HG03432 (cell line): Measurements from ENCODE around the gene MCHR2.
A peak's percentile ranks its signal among the peaks of the same experiment; 100 is the strongest.
"Not testable (repeated sequence)": the region's sequence is repeated elsewhere in the genome, so short reads cannot be mapped to it uniquely, and the experiment has no call there.

Experiments used
- ATAC-seq: cut with Tn5 transposase; IDR thresholded peaks from one replicate; pipeline ENCODE4 v1.9.1; 2021; ENCODE audit warnings: mild to moderate bottlenecking, moderate library complexity; ENCODE audit not compliant: unreplicated experiment

The MCHR2 gene

DNA sequence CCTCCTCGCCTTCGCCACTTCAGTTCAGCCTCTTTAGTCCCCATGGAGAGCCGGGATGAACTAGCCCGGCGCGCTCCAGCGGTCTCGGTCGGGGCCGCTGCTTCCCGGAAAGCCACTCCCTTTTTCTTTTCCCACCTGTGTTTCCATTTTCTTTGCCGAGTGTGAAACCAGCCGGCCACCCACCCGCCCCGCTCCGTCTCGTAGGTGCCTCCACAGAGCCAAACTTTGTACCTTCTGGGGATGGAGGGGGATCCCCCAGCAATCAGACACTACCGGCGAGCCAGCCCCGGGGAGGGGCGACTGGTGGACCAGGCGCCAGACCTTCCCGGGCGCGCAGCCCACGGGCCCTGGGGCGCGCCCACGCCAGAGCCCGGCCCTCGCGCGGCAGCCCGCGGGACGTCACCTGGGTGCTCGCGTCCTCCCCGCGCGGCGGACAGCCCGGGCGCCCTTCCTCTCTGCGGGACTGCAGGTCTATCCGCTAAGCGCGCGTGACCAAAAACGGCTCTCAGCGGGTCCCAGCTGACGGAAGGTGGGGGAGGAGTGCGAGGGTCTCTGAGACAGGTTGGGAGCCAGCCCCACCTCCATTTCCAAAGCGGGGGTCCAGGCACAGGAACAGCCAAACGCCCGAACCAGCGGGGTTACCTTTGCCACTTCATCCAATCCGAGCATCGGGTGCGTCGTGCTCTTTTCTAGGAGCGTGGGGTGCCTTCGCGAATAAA is at the start of gene MCHR2:
Gene MCHR2 (minus strand): TSS at position 691 of the 719 bp plus-strand sequence. CDS start 38,076 bp downstream, outside the sequence.
- no peak for ATAC-seq

GRCh38 chr6:100038546-100038945 is 44.5 kb upstream of the MCHR2 start:
- ATAC-seq: not testable (repeated sequence)

DNA sequence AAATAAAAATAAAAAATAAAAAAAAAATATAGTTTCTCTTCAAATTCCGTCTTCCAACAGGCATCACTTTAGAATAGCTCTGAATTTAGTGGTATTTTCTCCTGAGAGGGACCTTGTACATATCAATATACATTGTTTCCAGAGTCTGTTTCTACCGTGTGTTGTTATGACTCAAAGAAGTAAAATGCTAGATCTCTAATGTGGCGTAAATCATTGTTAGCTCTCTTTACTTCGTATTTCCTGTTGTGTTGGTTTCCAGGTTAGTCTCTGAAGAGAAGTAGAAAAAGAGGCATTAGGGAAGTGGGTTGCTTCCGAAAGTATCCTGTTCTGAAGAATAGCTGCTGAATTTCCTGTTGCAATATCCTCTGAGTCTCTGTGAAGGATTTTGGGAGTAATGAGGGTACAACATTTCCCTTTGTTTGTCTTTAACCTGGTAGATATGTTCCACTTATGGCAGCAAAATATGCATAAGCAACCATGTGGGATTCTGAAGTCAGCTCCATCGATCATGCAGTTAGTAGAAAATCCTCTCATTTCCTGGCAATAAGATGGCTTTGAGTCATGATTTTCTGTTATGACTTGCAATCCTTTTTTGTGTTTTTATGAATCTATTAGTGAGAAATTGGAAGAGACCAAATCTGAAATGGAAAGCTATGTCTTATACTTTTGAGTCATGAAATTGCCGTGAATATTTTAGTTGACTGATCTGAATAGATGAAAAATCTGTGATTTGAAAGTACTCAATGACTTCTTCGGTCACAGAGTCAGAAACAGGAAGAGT is 42.0 kb upstream of the MCHR2 start:
- peak; percentile 88 for ATAC-seq

GRCh38 chr6:100023798-100024197 is 29.8 kb upstream of the MCHR2 start:
- no peak for ATAC-seq

GRCh38 chr6:100022847-100023246 is 28.8 kb upstream of the MCHR2 start:
- ATAC-seq: no peak

DNA sequence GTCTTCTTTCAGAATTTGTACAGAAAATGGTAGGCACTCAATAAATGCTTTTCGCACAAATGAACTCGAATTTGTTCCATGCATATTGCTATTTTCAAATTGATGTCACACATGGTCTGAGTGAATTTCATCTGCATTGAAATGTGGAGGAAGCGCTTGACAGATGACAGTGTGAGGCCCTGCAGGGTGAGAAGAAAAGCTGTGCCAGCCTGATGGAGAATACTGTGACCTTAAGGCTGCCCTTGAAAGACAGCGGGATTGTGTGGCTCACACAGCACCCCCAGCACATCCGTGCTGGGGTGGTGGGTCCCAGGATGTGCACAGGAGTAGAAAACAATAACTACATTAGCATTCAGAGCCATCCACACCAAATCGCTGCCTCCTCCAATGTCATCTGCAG is 14.8 kb upstream of the MCHR2 start:
- ATAC-seq: no peak

GRCh38 chr6:100001915-100002388 is 7.9 kb upstream of the MCHR2 start:
- peak; percentile 97 for ATAC-seq

- no peak for ATAC-seq
Measured at GRCh38 chr6:99997141-99997540, 3.1 kb upstream of the MCHR2 start.

GRCh38 chr6:99995916-99996315 is 1.9 kb upstream of the MCHR2 start:
- ATAC-seq: no peak

DNA sequence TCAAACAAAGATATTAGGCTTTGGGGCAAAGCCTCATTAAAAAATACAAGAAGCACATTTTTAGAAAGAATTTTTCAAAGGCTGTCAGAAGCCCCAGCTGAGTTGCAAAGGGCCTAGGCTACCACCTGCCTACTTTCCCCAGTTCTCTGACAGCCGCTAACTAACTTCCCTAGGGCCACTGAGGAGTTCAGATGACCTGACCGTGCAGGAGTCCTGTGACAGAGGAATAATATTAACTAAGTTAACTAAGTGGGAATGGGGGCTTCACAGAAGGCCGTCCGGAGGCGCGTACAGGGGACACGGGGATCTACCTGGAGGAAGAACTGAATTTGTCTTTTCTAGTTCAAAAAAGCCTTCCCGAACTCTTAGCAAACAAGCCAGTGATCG is 884 bp downstream of the MCHR2 start:
- no peak for ATAC-seq

- ATAC-seq: no peak
Measured at GRCh38 chr6:99991955-99992354, 2.1 kb downstream of the MCHR2 start.

DNA sequence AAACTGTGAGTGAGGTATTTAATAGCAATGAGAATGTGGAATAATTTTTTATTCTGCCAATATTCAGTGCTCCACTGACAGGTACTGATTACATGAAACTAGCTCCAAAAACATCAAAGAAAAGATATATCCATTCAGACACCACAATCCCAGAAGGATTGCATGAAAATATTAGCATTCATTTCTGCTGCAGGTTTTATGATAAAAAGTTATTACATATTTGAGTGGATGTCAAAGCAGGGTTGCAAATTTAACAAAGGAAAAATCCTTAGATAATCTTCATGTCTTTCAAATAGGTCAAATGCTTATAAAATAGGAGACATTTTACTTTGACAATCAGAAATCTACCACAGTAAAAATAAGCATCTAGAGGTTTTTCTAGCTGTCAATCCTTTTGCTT is 13.3 kb downstream of the MCHR2 start:
- no peak for ATAC-seq

GRCh38 chr6:99979953-99980352 is 14.1 kb downstream of the MCHR2 start:
- ATAC-seq: no peak

- ATAC-seq: no peak
Measured at GRCh38 chr6:99967052-99967451, 27.0 kb downstream of the MCHR2 start.

- ATAC-seq: no peak
Measured at GRCh38 chr6:99960027-99960426, 34.0 kb downstream of the MCHR2 start.

GRCh38 chr6:99951016-99951805 is 42.8 kb downstream of the MCHR2 start:
- ATAC-seq: no peak

DNA sequence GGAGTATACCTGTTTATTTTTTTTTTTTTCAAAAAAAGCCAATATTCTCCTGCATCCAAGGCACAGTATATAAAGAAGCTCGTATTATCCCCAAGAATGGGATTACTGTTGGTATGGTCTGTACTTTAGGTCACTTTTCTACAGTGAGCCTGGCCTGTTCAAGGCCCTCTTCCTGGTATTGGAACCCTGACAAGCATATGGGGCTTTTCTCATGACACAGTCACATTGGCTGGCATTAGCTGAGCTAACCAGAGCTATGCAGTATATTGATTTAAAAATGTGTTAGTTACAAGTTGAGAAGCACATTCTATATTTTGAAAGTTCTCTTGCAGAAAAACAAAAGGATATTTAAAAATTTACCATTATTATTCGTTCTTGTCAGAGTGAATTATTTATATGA is 48.0 kb downstream of the MCHR2 start:
- ATAC-seq: no peak

GRCh38 chr6:99943846-99944245 is 50.2 kb downstream of the MCHR2 start:
- ATAC-seq: no peak

DNA sequence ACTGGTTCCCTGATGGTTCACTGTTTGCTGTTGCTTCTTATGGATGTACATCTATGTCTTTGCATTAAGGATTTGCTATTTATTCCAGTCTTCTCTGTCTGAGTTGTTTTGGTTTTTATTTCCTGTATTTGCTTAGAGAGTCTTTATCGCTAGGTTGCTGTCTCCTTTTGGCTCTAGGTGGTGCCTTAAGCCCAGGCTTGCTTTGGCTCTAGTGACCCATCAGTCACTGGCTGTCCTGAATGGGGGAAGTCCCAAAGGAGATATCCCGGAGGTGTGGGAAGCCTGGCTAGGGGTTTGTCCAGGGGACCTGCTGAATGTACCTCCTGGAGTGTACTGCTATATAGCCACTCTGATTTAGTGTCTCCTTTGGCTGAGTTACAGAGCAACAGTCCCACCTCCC is 53.4 kb downstream of the MCHR2 start:
- no peak for ATAC-seq

GRCh38 chr6:99933129-99933528 is 60.9 kb downstream of the MCHR2 start:
- ATAC-seq: no peak

DNA sequence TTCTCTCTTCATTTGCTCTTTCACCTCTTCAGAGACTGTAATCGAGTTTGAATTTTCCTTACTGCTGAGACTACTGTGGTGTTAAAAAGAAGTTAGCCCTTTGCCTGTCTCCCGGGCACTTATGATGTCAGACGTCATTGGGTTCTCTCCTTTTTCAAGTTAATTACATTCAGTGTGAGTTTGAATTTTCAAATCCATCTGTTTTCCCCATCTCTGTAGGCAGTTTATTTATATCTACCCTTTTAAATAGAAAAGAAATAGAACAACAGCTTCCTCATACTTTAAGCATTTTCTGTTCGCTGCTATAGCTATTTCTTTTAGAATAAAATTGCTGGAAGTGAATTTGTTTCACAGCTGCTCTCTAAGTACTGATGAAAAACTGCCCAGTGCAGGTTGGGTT is 81.4 kb downstream of the MCHR2 start:
- no peak for ATAC-seq
